IMR-90 (cell line): ENCODE measurements around the gene MAP1LC3A. TPM values are rescaled to one million over a fixed set of nuclear protein-coding genes. Genes with fewer than 3 reads are reported as not detected.

Experiments
- ATAC-seq: fragments of 200-7000 bp; cut with Tn5 transposase; 2 replicates; pipeline ENCODE4 v1.9.1; 2020; ENCODE audit warnings: low read depth, mild to moderate bottlenecking, moderate library complexity
- BruUV-seq: library from RNA; stranded (reverse); fragments of 400-500 nt; replicated peaks from 2 replicates; lab custom pipeline; 2021; lab: Mats Ljungman, UMichigan
- CTCF ChIA-PET: fragments of 300-600 bp; formaldehyde crosslinking; extraction: SDS; loops from one replicate; lab custom pipeline; 2021; ENCODE audit warnings: antibody characterized with exemption; lab: Yijun Ruan, JAX
- POLR2A ChIA-PET: fragments of 300-600 bp; sonication (Branson Sonifier 250); formaldehyde crosslinking; loops from one replicate; lab custom pipeline; 2022; ENCODE audit warnings: antibody characterized with exemption; ENCODE audit not compliant: unreplicated experiment; lab: Charles Lee
- DNase-seq: peaks from one replicate; pipeline ENCODE4 v3.0.0; 2013
- H2AFZ ChIP-seq: replicated peaks from 2 replicates; pipeline ENCODE3; 2013; ENCODE audit warnings: low read length, mild to moderate bottlenecking; ENCODE audit not compliant: poor library complexity
- H2AK5ac ChIP-seq: 2 replicates; pipeline ENCODE4 v1.6.1; 2013; ENCODE audit warnings: low read depth, low read length, inconsistent platforms
- H2AK9ac ChIP-seq: replicated peaks from 2 replicates; pipeline ENCODE3; 2013; ENCODE audit warnings: mild to moderate bottlenecking, low read depth, low read length, moderate library complexity; ENCODE audit not compliant: poor library complexity
- H2BK120ac ChIP-seq: 2 replicates; pipeline ENCODE4 v1.6.1; 2013; ENCODE audit warnings: low read depth, low read length, inconsistent platforms
- H2BK15ac ChIP-seq: 3 replicates; pipeline ENCODE4 v1.6.1; 2013; ENCODE audit warnings: low read depth, low read length, inconsistent platforms
- H2BK20ac ChIP-seq: 2 replicates; pipeline ENCODE4 v1.6.1; 2013; ENCODE audit warnings: low read depth, mild to moderate bottlenecking, inconsistent platforms, low read length, moderate library complexity
- H2BK5ac ChIP-seq: 2 replicates; pipeline ENCODE4 v1.6.1; 2013; ENCODE audit warnings: mild to moderate bottlenecking, low read depth, low read length, inconsistent platforms; ENCODE audit not compliant: poor library complexity, severe bottlenecking
- H3K14ac ChIP-seq: replicated peaks from 2 replicates; pipeline ENCODE4 v1.6.1; 2013; ENCODE audit warnings: low read depth, low read length, inconsistent platforms
- H3K18ac ChIP-seq: 2 replicates; pipeline ENCODE4 v1.6.1; 2013; ENCODE audit warnings: low read depth, low read length, control low read depth
- H3K23ac ChIP-seq: 2 replicates; pipeline ENCODE4 v1.6.1; 2013; ENCODE audit warnings: low read depth, low read length, inconsistent platforms
- H3K27ac ChIP-seq: 2 replicates; pipeline ENCODE4 v1.5.1; 2013; ENCODE audit warnings: mild to moderate bottlenecking, control low read depth, low read length; ENCODE audit not compliant: insufficient read depth
- H3K27me3 ChIP-seq: 2 replicates; pipeline ENCODE4 v1.6.1; 2013; ENCODE audit warnings: low read length; ENCODE audit not compliant: control insufficient read depth, insufficient read depth
- H3K36me3 ChIP-seq: 2 replicates; pipeline ENCODE4 v1.6.1; 2013; ENCODE audit warnings: low read length, mixed read lengths; ENCODE audit not compliant: control insufficient read depth, insufficient read depth
- H3K4ac ChIP-seq: 2 replicates; pipeline ENCODE4 v1.6.1; 2013; ENCODE audit warnings: low read depth, low read length, inconsistent platforms
- H3K4me1 ChIP-seq: 2 replicates; pipeline ENCODE4 v1.6.1; 2013; ENCODE audit warnings: low read length, mixed read lengths; ENCODE audit not compliant: control insufficient read depth, insufficient read depth
- H3K4me2 ChIP-seq: 2 replicates; pipeline ENCODE4 v1.6.1; 2013; ENCODE audit warnings: low read depth, mild to moderate bottlenecking, control low read depth, low read length, moderate library complexity
- H3K4me3 ChIP-seq: 2 replicates; pipeline ENCODE4 v1.5.1; 2013; ENCODE audit warnings: low read depth, mild to moderate bottlenecking, control low read depth, low read length, moderate library complexity; ENCODE audit not compliant: insufficient read depth
- H3K56ac ChIP-seq: 2 replicates; pipeline ENCODE4 v1.6.1; 2013; ENCODE audit warnings: low read length, inconsistent platforms; ENCODE audit not compliant: insufficient read depth; ENCODE audit errors: extremely low read depth
- H3K79me1 ChIP-seq, 2 experiments: 2 replicates each; pipeline ENCODE4 v1.6.1; 2013; ENCODE audit warnings: low read length in 2 of 2, inconsistent platforms in 1 of 2, low read depth in 1 of 2
- H3K9ac ChIP-seq: 2 replicates; pipeline ENCODE4 v1.6.1; 2013; ENCODE audit warnings: low read depth, low read length, control low read depth
- H3K9me1 ChIP-seq: 2 replicates; pipeline ENCODE4 v1.6.1; 2013; ENCODE audit warnings: low read length, inconsistent platforms; ENCODE audit not compliant: insufficient read depth
- H3K9me3 ChIP-seq: 2 replicates; pipeline ENCODE4 v1.6.1; 2013; ENCODE audit warnings: low read length; ENCODE audit not compliant: control insufficient read depth, insufficient read depth
- H4K20me1 ChIP-seq: 2 replicates; pipeline ENCODE4 v1.6.1; 2013; ENCODE audit warnings: low read length, inconsistent platforms; ENCODE audit not compliant: insufficient read depth
- H4K5ac ChIP-seq: 2 replicates; pipeline ENCODE4 v1.6.1; 2013; ENCODE audit warnings: mild to moderate bottlenecking, low read depth, low read length, control low read depth
- H4K8ac ChIP-seq, 2 experiments: 2 replicates each; pipeline ENCODE4 v1.6.1; 2013; ENCODE audit warnings: low read depth in 2 of 2, low read length in 2 of 2, control low read depth in 1 of 2, inconsistent platforms in 1 of 2
- H4K91ac ChIP-seq: 2 replicates; pipeline ENCODE4 v1.6.1; 2013; ENCODE audit warnings: low read depth, low read length, inconsistent platforms; ENCODE audit not compliant: insufficient read depth
- CEBPB ChIP-seq: IDR thresholded peaks from 2 replicates; pipeline ENCODE4 v1.6.1; 2012; ENCODE audit warnings: low read depth, low read length, improper control_type of control experiment
- CTCF ChIP-seq: conservative IDR thresholded peaks from 2 replicates; pipeline ENCODE4 v1.5.1; 2012; ENCODE audit warnings: mild to moderate bottlenecking, low read depth, low read length, improper control_type of control experiment
- POLR2A ChIP-seq: IDR thresholded peaks from 2 replicates; pipeline ENCODE4 v1.6.1; 2012; ENCODE audit warnings: mild to moderate bottlenecking, low read depth, low read length
- USF2 ChIP-seq: fragments of 150-350 bp; IDR thresholded peaks from 2 replicates; pipeline ENCODE4 v1.6.1; 2017; ENCODE audit warnings: mild to moderate bottlenecking, antibody characterized with exemption, low read length, low read depth
- WGBS, 2 experiments: methylation state at CpG; one replicate each; pipeline versions ENCODE4 v1.1.5 to v1.1.7; 2013; ENCODE audit warnings: missing lambda C conversion rate in 2 of 2; ENCODE audit not compliant: insufficient read length in 1 of 2; ENCODE audit errors: extremely low coverage in 2 of 2; 5-methylcytosine and 5-hydroxymethylcytosine counted together
- dilution Hi-C: fragments of 300-500 bp; cut with HindIII; formaldehyde crosslinking; loops from one replicate; pipeline ENCODE4 v1.14.3; 2018; ENCODE audit warnings: low sequenced_read_pairs; ENCODE audit not compliant: unreplicated experiment
- in situ Hi-C: fragments of 300-500 bp; cut with MboI; formaldehyde crosslinking; loops from 3 replicates; pipeline ENCODE4 v1.14.3; 2019; ENCODE audit warnings: low sequenced_read_pairs, inconsistent platforms, mixed read lengths
- intact Hi-C: fragments of 100-400 bp; cut with micrococcal nuclease; formaldehyde crosslinking; loops from 2 replicates; pipeline ENCODE4 v1.10.0; 2022
- polyA plus RNA-seq, 3 experiments: library from polyadenylated mRNA; depleted of rRNA; stranded (reverse); fragments of >200 nt; gene quantifications; 2 replicates each; pipeline ENCODE4 v1.2.3, GENCODE V29; 2012; ENCODE audit warnings: low replicate concordance in 1 of 3
- total RNA-seq: library from RNA; depleted of rRNA; stranded (reverse); fragments of >200 nt; gene quantifications from 2 replicates; pipeline ENCODE4 v1.2.3, GENCODE V29; 2012

Gene MAP1LC3A
- total and polyA plus RNA-seq, 2 of the 4 experiments (the other 2 are of a cell fraction) = 10.0 to 39.7 TPM

GRCh38 chr20:34539756-34540155, 18.8 kb upstream of the MAP1LC3A start:
- H3K9ac ChIP-seq = no peak overlapping the region
- peaks cover 55% of the 10 kb centered on the region for H3K36me3 ChIP-seq
- no peak for TF ChIP-seq POLR2A
- TF ChIP-seq CTCF = no peak
- no peak for TF ChIP-seq USF2
- TF ChIP-seq CEBPB = no peak
- no peak overlapping the region for H2BK120ac ChIP-seq
- no peak overlapping the region for H3K23ac ChIP-seq
- CTCF ChIA-PET = interaction anchor here (0.9 to 1.7 kb wide), 3 partner anchors 17 to 349 kb away, joined by 3 to 7 read pairs (median 3); no protein-coding TSS in a partner anchor
- no peak overlapping the region for H2BK20ac ChIP-seq
- no peak overlapping the region for H3K27ac ChIP-seq
- no peak overlapping the region for H4K5ac ChIP-seq
- WGBS, 2 experiments = 80% methylated on average over 1 of the region's 8 CpGs; no CpG with 5 or more reads in 1 of the 2 experiments
- no peak overlapping the region for H3K56ac ChIP-seq
- BruUV-seq = no TSS peak
- peaks cover 4 to 40% of the 10 kb centered on the region in 2 experiments for H3K79me1 ChIP-seq
- H2AK9ac ChIP-seq = no peak overlapping the region
- H2AFZ ChIP-seq = no peak overlapping the region
- no peak overlapping the region for H3K4ac ChIP-seq
- intact Hi-C loops (loop anchor here (5.0 kb wide), 1 partner anchor 168 kb away; no protein-coding TSS in a partner anchor), in situ Hi-C loops (no loop called here), dilution Hi-C loops (no loop called here)
- H2BK5ac ChIP-seq = no peak overlapping the region
- H4K91ac ChIP-seq = no peak overlapping the region
- H3K4me2 ChIP-seq = no peak overlapping the region
- no peak overlapping the region for H3K14ac ChIP-seq
- H2AK5ac ChIP-seq = no peak overlapping the region
- no peak overlapping the region for H2BK15ac ChIP-seq
- DNase-seq (no peak), ATAC-seq (no peak)
- no peak overlapping the region for H3K18ac ChIP-seq
- no peaks in the 10 kb centered on the region for H3K9me3 ChIP-seq
- H3K9me1 ChIP-seq = no peaks in the 10 kb centered on the region
- no peaks in the 10 kb centered on the region for H3K4me1 ChIP-seq
- no peak overlapping the region for H4K8ac ChIP-seq
- POLR2A ChIA-PET = no interaction called here
- H3K4me3 ChIP-seq = no peak overlapping the region
- peaks cover 9% of the 10 kb centered on the region; the same call in 1 of the 2 replicates for H4K20me1 ChIP-seq
- no peaks in the 10 kb centered on the region for H3K27me3 ChIP-seq
